ENCODE results near the gene SAP30. TPM values are rescaled to one million over a fixed set of nuclear protein-coding genes. Genes with fewer than 3 reads are reported as not detected.
A peak's percentile ranks its signal among the peaks of the same experiment; 100 is the strongest.

SAP30 gene
- total RNA-seq, 1 experiment from 2014 or later: 13.5 TPM

DNA sequence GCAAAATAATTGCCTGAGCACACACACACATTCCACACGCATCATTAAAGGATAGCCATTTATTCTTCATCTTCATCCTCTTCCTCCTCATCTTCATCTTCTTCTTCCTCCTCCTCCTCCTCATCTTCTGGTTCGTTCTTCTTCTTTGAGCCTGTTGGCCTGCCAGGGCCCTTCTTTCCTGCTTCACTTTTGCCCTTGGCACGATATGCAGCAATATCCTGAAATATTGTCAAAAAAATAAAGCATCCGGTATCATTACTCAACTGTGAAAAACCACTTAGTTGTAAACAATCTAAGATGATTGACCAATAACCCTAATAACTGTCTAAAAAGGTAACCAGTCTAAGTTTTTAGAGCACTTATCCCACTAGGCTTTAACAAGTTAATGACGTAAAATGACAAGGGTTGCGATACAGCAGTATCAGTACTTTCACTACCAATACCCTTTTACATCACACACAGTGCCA, 38.7 kb upstream of the SAP30 start:
- H3K27ac ChIP-seq (ENCODE audit: insufficient read length, low read depth, low read length): no peak overlapping the region
- no peak overlapping the region for H4K91ac ChIP-seq (ENCODE audit: insufficient read length, low read depth, low read length)
- no peak overlapping the region for H3K4ac ChIP-seq (ENCODE audit: low read depth, low read length)
- H2AK5ac ChIP-seq (ENCODE audit: insufficient read length, low read length): no peak overlapping the region
- H3K27me3 ChIP-seq (ENCODE audit: insufficient read depth, low read length): no peaks in the 10 kb centered on the region
- H3K9me3 ChIP-seq (ENCODE audit: control insufficient read depth, low read depth, low read length): no peaks in the 10 kb centered on the region
- H3K18ac ChIP-seq (ENCODE audit: insufficient read length, low read depth, low read length): no peak overlapping the region
- no peak overlapping the region for H3T11ph ChIP-seq (ENCODE audit: low read length)
- H3K36me3 Mint-ChIP-seq (ENCODE audit: insufficient read depth in 1 of 3, low read depth in 3 of 3): peaks cover 35 to 60% (median 51%) of the 10 kb centered on the region in 3 experiments
- no peak overlapping the region for H4K5ac ChIP-seq (ENCODE audit: insufficient read length, low read depth, low read length)
- no peak overlapping the region for H3K56ac ChIP-seq (ENCODE audit: insufficient read length, low read depth, low read length)
- H3K9ac ChIP-seq (ENCODE audit: extremely low read depth, insufficient read length, low read length): no peak overlapping the region
- H3K79me2 ChIP-seq (ENCODE audit: insufficient read depth, low read length): peaks cover 6% of the 10 kb centered on the region; the same call in 1 of the 2 replicates
- H2BK12ac ChIP-seq (ENCODE audit: insufficient read length, low read depth, low read length): no peak overlapping the region
- peaks cover 5 to 8% of the 10 kb centered on the region in 2 experiments; a peak in 3 of 5 replicates for H3K9me3 Mint-ChIP-seq
- TF ChIP-seq, protein P1, sequence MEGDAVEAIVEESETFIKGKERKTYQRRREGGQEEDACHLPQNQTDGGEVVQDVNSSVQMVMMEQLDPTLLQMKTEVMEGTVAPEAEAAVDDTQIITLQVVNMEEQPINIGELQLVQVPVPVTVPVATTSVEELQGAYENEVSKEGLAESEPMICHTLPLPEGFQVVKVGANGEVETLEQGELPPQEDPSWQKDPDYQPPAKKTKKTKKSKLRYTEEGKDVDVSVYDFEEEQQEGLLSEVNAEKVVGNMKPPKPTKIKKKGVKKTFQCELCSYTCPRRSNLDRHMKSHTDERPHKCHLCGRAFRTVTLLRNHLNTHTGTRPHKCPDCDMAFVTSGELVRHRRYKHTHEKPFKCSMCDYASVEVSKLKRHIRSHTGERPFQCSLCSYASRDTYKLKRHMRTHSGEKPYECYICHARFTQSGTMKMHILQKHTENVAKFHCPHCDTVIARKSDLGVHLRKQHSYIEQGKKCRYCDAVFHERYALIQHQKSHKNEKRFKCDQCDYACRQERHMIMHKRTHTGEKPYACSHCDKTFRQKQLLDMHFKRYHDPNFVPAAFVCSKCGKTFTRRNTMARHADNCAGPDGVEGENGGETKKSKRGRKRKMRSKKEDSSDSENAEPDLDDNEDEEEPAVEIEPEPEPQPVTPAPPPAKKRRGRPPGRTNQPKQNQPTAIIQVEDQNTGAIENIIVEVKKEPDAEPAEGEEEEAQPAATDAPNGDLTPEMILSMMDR (conservative IDR thresholded peaks at IDR 0.05): no peak
- H2BK5ac ChIP-seq (ENCODE audit: insufficient read length, low read length): no peak overlapping the region
- H3K27ac Mint-ChIP-seq: peak overlapping the region in 2 of 3 experiments; percentile 25 to 86; a peak in 3 of 7 replicates
- H3K4me2 ChIP-seq (ENCODE audit: insufficient read depth, insufficient read length, low read length): no peak overlapping the region
- H3K23me2 ChIP-seq (ENCODE audit: insufficient read length, low read depth, low read length, poor library complexity, severe bottlenecking): peaks cover 8% of the 10 kb centered on the region
- peaks cover 2% of the 10 kb centered on the region; the same call in 1 of the 2 replicates for H3K27me3 Mint-ChIP-seq (ENCODE audit: low read depth)
- no peaks in the 10 kb centered on the region for H3K79me1 ChIP-seq (ENCODE audit: insufficient read depth, low read depth, low read length, poor library complexity, severe bottlenecking)
- H3K4me1 ChIP-seq (ENCODE audit: insufficient read depth, low read length): no peaks in the 10 kb centered on the region
- H2BK15ac ChIP-seq (ENCODE audit: low read depth, low read length): no peak overlapping the region
- H2BK120ac ChIP-seq (ENCODE audit: low read depth, low read length, poor library complexity, severe bottlenecking): no peak overlapping the region
- no peak overlapping the region for H2BK20ac ChIP-seq (ENCODE audit: low read depth, low read length, poor library complexity, severe bottlenecking)
- no peak overlapping the region for H4K8ac ChIP-seq (replicated peaks; ENCODE audit: insufficient read length, low read depth, low read length)
- no peak overlapping the region for H3K23ac ChIP-seq (ENCODE audit: insufficient read length, low read depth, low read length)
- H3K4me3 Mint-ChIP-seq: peak overlapping the region; percentile 97
- H4K20me1 ChIP-seq (ENCODE audit: control insufficient read depth, insufficient read depth, insufficient read length): no peaks in the 10 kb centered on the region
- no CpG with 5 or more reads among the region's 6 CpGs for WGBS (ENCODE audit: extremely low coverage, insufficient read length, low lambda C conversion rate)
- no peak overlapping the region for H2AFZ ChIP-seq (ENCODE audit: low read length)
- peaks cover 24 to 28% of the 10 kb centered on the region in 2 experiments for H3K4me1 Mint-ChIP-seq
- no peak overlapping the region for H3K14ac ChIP-seq (ENCODE audit: insufficient read depth, low read length)
- no peak for DNase-seq
